HCT116 (cell line): ENCODE measurements around the gene DGCR6L.
"Not testable (repeated sequence)": the region's sequence is repeated elsewhere in the genome, so short reads cannot be mapped to it uniquely, and the experiment has no call there.

ENCODE experiments used
- POLR2A ChIP-seq: IDR thresholded peaks from 2 replicates; pipeline ENCODE4 v1.7.0; 2011; ENCODE audit warnings: borderline replicate concordance; ENCODE audit not compliant: insufficient read depth, insufficient read length; ENCODE audit errors: extremely low read depth
- RAD21 ChIP-seq: IDR thresholded peaks from 2 replicates; pipeline ENCODE4 v1.6.1; 2012; ENCODE audit warnings: low read depth, mild to moderate bottlenecking
- SIN3A ChIP-seq: IDR thresholded peaks from 2 replicates; pipeline ENCODE4 v1.6.1; 2012; ENCODE audit warnings: low read depth
- ZNF274 ChIP-seq: fragments of 200-500 bp; sonication (Bioruptor generic); IDR thresholded peaks from 2 replicates; pipeline ENCODE4 v1.6.1; 2014; ENCODE audit warnings: mild to moderate bottlenecking, low read depth, low read length, inconsistent platforms
- TF ChIP-seq, protein P1 (sequence below): IDR thresholded peaks from 2 replicates; pipeline ENCODE4 v1.6.1; 2012
- TF ChIP-seq, protein P2 (sequence below), 3 experiments: fragments of 200-600 bp in 1 of 3; sonication (generic) in 1 of 3; IDR thresholded peaks in 2 of 3; conservative IDR thresholded peaks in 1 of 3; 2 replicates each; pipeline ENCODE4 v1.5.1; 2012 to 2017; ENCODE audit warnings: low read depth in 2 of 3, low read length in 2 of 3, antibody characterized with exemption in 1 of 3, borderline replicate concordance in 1 of 3, control low read depth in 1 of 3, mild to moderate bottlenecking in 1 of 3, mixed read lengths in 1 of 3, mixed run types in 1 of 3, moderate library complexity in 1 of 3; ENCODE audit not compliant: insufficient read depth in 1 of 3

GRCh38 chr22:20314206-20314605 lies 5.7 kb downstream of the DGCR6L start:
- TF ChIP-seq ZNF274, POLR2A, SIN3A, RAD21: not testable (repeated sequence)
- TF ChIP-seq, protein P1, sequence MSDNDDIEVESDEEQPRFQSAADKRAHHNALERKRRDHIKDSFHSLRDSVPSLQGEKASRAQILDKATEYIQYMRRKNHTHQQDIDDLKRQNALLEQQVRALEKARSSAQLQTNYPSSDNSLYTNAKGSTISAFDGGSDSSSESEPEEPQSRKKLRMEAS = not testable (repeated sequence)
- TF ChIP-seq, protein P2, sequence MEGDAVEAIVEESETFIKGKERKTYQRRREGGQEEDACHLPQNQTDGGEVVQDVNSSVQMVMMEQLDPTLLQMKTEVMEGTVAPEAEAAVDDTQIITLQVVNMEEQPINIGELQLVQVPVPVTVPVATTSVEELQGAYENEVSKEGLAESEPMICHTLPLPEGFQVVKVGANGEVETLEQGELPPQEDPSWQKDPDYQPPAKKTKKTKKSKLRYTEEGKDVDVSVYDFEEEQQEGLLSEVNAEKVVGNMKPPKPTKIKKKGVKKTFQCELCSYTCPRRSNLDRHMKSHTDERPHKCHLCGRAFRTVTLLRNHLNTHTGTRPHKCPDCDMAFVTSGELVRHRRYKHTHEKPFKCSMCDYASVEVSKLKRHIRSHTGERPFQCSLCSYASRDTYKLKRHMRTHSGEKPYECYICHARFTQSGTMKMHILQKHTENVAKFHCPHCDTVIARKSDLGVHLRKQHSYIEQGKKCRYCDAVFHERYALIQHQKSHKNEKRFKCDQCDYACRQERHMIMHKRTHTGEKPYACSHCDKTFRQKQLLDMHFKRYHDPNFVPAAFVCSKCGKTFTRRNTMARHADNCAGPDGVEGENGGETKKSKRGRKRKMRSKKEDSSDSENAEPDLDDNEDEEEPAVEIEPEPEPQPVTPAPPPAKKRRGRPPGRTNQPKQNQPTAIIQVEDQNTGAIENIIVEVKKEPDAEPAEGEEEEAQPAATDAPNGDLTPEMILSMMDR (IDR thresholded peaks at IDR 0.05 in 2 of 3, conservative IDR thresholded peaks at IDR 0.05 in 1 of 3; ENCODE audit: borderline replicate concordance in 1 of 3, insufficient read depth in 1 of 3, low read depth in 2 of 3, low read length in 2 of 3) = not testable (repeated sequence)
